NOMO-1 treated with dmso at 0.1 percent for 144 hours (cell line): Measurements from ENCODE around the gene KIF25.
"Not testable (repeated sequence)": the region's sequence is repeated elsewhere in the genome, so short reads cannot be mapped to it uniquely, and the experiment has no call there.

Experiments used
- DNase-seq: peaks from one replicate; lab custom pipeline; 2025; ENCODE audit not compliant: unreplicated experiment; lab: John Stamatoyannopoulos, UW

The KIF25 gene

DNA sequence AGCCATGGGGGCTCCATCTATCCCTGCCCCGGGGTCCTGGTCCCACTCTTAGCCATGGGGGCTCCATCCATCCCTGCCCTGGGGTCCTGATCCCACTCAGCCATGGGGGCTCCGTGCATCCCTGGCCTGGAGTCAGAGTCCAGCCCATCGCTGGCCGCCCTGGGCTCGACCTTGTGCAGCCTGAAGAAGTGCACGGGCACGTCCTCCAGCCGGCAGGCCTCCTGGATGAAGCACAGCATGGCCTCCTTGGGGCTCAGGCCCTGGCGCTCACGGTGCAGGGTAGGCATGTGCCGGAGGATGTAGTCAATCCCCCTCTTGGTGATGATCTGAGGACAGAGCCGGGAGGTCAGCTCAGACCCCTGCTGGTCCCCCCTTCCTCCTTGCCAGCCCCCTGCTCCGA, 66.0 kb downstream of the KIF25 start:
- no peak for DNase-seq

DNA sequence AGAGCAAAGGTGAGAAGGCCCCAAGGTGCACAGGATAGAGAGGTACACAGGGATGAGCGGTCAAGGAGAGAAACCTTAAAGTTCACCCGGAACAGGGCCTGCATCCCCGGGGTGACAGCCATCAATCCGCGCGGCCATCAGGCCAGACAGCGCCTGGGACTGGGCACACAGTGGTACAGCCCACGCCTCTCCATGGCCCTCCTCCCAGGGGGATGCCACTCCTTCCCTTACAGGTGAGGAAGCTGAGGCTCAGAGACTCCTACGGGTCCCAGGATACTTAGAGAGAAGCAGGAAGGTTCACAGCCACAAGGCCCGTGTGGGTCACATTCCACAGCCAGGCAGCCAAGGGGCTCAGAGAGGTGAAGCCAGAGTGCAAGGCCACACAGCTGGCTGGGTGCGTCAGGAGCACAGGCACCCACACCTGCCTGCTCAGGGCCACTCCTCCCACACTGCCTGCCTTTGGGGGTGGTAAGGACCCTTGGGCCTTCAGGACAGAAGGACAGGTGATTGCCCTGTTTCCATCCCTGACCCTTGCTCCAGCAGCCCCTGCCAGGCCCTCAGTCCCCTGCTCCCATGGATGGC, 66.8 kb downstream of the KIF25 start:
- no peak for DNase-seq

DNA sequence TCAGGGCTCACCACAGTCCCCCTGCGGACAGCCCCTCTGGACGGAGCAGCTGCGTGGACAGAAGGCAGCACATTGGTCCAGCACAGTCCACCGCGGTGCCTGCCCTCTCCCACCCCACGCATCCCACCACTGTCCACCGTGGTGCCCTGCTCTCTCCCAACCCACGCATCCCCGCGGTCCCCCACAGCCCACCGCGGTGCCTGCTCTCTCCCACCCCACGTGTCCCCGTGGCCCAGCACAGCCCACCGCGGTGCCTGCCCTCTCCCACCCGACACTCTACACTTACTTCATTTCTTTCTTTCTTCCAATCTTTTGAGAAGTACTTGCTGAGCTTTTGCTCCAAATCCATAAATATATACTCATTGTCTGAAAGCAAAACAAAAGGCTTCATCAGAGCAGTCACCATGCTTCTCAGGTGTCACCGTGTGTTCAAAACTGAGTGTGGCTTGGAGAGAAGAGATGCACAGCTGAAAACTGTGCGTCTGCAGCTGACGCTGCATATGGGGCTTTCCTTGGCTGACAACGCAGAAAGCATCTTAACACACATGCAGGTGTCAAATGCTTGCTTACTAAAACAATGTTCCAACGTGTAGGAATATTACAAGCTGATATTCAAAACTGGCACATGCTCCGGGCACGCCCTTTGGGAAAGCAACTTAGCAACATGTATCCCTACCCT, 69.7 kb downstream of the KIF25 start:
- no peak for DNase-seq

DNA sequence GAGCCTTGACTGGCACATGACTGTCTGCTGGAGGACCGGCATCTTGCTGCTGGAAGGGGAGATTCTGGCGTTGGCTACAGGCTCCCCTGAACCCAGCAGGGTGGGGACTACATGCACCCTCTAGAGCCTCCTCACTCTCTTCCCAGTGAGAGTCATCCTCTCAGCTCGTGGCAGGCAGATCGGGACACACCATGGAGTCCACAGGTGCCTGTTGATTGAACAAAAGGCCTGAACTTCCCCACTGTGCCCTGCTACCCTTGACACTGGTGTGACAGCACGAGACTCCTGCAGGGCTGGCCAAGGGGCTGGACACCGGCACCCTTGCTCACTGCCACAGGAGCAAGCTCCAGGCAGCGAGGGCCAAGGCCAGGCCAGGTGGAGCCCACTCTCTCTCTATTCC, 73.3 kb downstream of the KIF25 start:
- no peak for DNase-seq

DNA sequence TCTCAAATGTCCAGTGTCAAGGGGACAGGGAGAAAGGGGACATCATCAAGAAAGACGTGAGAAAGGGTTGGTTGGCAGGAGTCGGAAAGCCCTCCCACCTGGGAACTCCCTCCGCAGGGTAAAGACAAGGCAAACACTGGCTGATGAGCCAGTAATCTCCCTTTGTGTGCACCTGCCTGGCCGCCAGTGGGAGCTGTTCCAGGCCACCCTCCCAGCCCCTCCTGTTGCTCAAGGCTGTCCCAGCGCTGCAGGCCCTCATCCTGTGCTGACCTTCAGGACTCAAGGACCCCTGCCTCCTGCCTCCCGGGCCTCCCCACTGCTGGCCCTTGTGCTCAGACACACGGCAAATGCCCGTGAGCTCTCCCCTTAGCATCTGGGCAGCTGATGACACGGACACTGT, 74.1 kb downstream of the KIF25 start:
- DNase-seq = no peak

DNA sequence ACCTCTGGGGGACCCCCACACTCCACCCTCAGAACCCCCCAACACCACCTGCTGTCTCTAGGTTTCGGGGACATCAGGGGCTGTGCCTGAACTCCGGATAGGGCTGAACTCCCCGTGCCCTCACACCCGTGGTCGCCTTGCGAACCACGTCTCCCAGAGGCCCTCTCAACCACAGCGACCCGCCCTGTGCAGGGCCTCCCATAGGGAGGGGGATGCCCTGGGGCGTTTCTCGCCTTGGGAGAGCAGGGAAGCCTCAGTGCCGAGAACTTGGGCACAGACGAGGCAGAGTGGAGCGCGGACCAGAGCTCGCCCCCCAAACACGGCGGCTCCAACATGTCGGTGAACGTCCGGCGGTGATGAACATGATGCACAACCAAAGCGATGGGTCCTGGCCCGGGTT, 74.8 kb downstream of the KIF25 start:
- no peak for DNase-seq

DNA sequence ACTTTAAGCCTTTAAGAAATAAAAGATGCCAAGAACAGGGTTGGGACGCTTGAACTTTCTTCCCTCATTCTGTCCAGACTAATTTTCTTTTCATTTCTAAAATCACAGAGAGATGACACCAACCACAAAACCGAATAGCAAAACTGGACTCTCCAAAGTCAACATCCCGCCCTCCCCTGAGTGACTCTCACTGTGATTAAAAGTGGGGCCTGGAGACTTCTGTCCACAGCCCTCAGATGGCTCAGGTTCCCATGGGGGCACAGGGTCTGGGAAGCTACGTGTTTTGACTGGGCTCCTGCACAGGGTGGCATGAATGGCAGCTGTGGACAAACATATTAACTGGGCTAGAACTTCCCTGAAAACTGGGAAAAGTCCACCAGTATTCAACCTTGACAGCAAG, 75.3 kb downstream of the KIF25 start:
- DNase-seq = no peak

DNA sequence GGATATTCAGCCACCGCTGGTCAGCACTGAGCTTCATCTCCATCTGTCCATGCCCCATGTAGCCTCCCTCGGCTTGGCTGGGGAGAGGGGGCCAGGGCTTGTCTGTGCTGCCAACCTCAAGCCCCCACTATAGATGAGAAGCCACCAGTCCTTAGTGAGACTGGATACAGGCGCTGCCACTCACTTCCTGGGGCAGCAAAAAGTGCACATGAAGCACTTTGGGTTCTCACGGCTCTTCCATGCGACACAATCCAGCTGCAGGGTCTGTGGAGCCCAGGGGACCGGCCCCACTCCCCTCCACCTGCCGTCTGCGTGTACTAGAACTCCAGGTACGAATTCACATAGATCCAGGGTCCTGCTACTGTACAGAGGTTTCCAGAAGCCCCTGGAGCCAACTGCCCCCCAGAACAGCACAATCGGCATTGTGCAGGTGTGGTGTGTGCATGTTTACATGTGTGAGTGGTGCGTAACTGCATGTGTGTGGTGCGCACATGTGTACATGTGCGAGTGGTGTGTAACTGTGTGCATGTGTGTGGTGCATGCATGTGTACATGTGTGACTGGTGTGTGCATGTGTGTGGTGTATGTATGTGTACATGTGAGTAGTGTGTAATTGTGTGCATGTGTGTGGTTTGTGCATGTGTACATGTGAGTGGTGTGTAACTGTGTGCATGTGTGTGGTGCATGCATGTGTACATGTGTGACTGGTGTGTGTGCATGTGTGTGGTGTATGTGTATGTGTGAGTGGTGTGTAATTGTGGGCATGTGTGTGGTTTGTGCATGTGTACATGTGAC, 76.7 kb downstream of the KIF25 start:
- DNase-seq = no peak

DNA sequence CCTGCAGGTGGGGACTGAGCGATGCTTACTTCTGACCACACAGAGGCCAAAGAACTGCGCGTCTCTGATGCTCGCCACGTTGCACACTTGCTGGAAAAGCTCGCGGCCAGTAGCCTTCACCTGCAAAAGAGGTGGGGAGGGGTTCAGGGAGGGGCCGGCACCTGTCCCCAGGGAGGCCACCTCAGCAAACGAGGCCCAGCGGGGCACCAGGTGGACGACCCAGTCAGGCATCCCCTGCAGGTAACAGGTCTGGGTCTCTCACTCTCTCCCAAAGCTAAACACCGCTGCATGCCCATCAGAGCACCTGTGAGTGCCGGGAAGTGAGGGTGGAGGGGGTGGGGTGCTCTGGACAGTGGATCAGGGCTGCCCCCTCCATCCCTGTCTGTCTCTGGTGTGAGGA, 77.7 kb downstream of the KIF25 start:
- DNase-seq = no peak

DNA sequence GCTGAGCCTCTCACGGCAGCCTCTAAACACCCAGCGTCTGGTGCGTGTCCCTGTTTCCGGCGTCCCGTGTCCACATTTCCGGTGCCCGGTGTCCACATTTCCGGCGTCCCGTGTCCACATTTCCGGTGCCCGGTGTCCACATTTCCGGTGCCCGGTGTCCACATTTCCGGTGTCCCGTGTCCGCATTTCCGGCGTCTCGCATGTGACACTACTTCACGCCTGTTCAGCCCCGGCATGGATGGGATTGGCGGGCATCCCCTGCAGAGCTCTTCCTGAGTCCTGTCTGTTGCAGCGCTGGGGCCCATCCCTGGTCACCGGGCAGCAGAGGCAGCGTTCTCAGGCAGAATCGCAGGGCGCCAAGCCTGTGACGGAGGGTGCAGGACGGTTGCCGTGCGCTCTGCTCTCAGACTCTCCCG, 78.3 kb downstream of the KIF25 start:
- DNase-seq = no peak

DNA sequence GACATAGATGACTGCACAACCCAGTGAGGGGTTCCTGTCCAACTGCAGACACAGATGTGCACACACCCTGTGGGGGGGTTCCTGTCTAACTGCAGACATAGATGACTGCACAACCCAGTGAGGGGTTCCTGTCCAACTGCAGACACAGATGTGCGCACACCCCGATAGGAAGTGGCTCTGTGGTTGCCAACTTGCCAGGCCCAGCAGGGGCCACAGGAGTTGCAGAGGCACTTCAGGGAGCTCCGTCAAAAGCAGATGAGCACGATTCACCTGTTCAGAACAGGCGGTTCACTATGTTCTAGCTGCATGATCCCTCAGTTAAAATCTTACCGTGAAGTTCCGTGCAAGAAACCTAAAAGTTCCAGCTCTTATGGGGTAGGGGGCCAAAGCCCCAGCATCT, 79.9 kb downstream of the KIF25 start:
- DNase-seq = not testable (repeated sequence)

DNA sequence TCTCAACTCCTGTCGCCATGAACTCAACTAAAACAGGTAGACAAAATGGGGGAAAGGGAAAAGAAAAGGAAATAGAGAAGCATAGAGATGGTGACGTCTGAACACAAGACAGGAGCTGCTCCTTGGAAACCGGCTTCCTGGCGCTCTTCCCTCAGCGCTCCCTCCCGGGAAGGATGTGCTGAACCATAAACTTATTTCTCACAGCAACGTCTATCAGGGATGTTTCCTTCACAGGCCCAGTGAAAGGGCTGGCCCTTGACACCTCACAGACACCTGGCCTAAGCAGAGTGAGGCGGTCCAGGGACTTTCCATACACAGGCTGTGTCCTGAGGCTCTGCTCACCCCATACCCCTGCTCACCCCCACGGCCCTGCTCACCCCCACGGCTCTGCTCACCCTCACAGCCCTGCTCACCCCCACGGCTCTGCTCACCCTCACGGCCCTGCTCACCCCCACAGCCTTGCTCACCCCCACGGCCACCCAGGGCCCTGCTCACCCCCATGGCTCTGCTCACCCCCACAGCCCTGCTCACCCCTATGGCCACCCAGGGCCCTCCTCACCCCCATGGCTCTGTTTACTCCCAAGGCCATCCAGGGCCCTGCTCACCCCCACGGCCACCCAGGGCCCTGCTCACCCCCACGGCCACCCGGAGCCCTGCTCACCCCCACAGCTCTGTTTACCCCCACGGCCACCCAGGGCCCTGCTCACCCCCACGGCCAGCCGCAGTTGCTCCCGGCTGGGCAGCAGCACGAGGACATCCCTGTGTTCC, 80.9 kb downstream of the KIF25 start:
- DNase-seq = no peak

DNA sequence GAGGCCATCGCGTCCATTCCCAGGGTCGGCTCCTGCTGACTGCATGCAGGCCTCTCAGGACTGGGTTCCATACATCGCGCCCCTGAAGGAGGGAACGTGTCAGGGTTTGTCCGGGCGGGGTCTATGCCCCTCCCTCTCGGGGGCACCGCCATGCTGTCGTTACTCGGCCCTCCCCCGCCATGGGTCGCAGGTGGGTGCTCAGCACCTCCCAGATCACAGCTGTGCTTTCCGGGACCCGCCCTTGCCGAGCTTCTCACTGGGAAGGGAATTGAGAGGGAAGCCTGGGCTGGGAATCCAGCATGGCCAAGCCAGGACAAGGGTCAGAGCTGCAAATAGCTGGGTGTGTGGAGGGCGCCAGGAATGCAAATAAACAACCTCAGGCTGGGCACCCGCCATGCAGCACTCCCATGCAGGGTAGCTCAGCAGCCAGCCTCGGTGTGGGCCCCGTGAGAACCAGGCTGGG, 81.5 kb downstream of the KIF25 start, which contains the start of gene FRMD1:
Gene FRMD1, minus strand, starts transcription at position 270 of the 463 bp plus-strand sequence. Its CDS starts 118 bp downstream, at position 152.
- DNase-seq = no peak

DNA sequence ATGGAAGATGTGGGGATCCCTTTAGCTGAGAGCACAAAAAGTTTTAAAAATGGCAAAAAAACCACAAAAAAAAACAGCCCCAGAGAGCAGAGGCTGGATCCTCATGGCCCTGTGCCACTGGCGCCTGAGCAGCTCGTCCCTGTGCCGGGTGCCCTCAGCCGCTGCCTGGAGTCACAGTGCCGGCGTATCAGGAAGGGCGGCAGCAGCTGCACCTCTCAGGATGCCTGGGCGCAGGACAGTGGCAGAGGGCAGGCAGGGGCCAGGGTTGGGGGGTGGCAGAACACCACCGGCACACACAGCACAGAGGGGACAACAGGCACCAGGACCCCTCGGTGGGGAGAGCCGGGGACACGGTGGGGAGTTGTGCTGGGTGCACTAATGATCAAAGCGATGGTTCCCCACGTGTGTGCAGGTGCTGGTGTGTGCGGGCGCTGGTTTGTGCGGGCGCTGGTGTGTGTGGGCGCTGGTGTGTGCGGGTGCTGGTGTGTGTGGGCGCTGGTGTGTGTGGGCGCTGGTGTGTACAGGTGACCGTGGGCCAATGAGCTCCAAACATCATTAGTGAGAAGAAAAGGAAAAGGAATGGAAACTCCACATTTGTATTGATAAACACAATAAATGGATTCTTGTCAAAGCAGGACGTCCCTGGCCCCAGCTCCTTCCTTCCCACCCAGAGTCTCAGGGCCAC, 83.1 kb downstream of the KIF25 start:
- no peak for DNase-seq

DNA sequence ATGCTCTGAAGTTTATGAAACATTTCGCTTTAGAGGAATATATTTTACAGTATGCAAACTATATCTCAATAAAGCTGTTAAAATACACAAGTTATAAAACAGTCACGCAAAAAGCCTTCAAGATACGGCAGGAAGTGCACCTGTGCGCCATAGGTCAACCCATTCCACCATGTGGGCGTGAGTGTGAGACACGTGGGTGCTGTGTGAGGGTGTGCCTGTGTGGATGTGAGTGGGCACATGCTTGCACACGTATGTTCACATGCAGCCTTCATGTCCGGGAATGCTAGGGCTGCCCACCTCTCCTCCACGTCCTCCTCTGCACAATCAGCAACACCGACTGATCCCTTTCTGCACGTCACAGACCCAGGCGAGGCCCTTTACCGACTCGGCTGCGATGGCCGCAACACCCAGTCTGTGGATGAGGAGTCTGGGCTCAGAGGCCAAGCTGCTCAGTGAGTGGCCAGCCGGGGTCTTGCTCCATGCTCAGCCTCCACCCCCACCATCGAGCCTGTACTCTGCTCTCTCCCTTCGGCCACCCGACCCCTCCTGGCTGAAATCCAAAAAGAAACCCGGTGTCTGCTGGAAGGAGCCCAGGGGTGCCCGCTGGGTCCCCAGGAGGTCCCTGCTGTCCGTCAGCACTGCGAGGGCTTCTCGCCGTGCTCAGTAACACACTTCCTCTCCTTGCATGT, 84.5 kb downstream of the KIF25 start:
- DNase-seq = no peak

DNA sequence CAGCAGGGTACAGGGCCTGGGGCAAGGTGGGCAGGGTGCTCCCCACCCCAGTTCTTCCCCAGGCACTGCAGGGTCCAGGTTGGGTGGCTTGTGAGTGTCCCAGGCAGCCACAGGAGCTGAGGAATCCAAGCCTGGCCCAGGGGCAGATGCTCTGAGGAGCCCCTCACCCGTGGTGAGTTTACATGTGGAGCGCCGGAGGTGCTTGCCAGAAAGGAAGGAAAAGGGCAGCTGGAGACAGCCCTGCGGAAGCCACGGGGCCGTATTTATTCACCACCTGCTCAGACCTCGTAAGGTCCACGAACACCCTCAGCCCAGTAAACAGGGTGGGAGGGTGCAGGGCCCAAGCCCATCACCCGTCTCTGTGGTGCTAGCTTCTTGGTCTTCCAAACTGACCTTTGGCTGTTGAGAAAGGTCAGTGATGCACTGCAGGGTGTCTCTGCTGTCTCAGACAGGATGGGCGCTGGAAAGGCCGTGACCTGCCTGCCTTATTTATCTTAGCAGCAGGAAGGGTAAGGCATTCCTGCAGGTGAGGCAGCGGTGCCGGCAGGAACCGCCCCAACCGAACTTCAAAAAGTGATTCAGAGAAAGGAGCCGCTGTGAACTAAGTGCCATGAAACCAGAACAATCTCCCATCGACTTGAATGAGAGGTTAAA, 85.5 kb downstream of the KIF25 start:
- DNase-seq = no peak

DNA sequence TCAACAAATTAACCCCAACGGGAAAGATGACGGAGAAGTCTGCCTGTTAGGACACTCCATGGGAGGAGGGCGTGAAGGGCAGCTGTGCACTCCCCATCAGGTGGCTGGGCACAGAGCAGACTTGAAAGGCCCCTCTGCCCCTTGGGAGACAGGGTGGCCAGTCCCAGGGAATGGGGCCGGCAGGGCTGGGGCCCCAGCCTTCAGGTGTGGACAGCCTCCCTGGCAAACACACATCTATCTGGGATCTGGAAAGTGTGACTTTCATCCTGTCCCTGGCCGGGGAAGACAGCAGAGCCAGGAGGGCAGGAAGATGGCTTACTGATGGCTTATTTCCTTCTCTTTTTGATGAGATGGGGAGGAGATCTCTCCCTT, 86.0 kb downstream of the KIF25 start:
- no peak for DNase-seq

DNA sequence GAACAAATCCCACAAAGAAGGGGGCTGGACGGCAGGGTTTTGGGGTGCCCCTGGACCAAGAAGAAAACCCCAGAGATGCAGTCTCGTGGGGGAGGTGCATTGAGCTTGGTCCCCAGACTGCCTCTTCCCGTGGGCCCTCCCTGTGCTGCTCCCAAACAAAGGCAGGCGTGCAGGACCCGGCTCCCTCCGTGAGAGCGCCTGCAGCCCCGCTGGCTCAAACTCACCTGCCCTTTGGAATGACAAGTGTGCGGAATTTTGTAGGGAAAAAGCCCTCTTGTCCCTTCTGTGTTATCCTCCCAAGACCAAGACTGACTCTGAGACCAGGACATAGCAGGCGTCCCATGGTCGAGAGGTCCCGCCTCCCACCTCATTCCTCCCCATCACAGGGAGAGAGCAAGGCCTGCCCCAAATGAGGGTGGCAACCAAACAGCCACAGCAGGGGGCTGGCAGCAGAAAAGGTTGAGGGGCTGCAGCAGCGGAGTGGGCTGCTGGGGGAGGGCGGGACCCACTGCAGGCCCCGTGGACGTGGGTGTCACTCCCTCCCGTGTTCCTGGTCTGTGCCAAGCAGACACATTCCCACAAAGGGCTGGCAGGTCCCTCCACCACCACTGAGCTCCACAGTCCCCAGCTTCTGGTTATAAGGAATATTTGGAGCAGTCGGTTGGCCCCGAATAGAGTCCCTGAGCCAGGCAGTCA, 87.1 kb downstream of the KIF25 start:
- DNase-seq = no peak

DNA sequence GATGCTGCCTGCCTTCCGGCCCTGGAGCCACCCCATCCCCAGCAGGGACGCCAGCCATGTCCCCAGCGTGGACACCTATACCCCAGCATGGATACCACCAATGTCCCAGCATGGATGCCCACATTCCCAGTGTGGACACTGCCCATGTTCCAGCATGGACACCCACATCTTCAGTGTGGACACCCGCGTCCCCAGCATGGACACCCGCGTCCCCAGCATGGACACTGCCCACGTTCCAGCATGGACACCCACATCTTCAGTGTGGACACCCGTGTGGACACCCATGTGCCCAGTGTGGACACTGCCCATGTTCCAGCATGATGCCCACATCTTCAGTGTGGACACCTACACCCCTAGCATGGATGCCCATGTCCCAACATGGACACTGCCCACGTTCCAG, 88.6 kb downstream of the KIF25 start:
- DNase-seq = no peak
